Measurements from ENCODE around the gene SLMAP. TPM values are rescaled to one million over a fixed set of nuclear protein-coding genes. Genes with fewer than 3 reads are reported as not detected.

The SLMAP gene
- total and polyA plus RNA-seq, 2 experiments from 2014 or later: 32.1 to 73.0 TPM

DNA sequence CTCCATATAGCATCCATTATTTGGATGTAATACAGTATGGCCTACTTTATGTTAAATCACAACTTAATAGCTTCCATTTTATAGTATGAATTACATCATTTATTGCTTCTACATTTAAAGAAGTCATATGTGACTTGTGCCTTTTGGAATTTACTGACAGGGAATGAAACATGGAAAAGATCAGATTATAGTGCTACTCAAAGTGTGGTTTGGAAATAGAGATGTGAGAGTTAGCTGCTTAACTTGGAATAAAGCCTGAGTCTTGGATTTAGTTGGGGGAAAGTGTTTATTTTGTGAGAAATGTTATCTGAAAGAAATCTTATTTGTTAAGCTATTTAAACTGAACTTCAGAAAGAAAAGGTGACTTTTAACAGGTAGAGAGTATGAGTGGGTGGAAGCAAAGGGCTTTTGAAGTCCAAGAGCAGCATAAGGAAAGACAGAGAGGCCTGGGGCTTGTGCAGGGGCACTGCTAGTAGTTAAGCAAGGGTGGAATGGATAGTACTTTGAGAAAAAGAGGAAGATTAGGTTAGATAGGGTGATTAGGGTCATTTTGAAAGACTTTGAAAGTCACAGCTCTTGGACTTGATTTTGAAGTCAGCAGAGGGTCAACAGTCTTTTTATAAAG lies 60.5 kb downstream of the SLMAP start:
- Histone ChIP-seq H4K20me1 (replicated peaks; ENCODE audit: insufficient read depth) (peaks cover 28% of the 10 kb centered on the region), H3K4me1 (ENCODE audit: insufficient read depth) (peaks cover 31% of the 10 kb centered on the region), H3K36me3 (ENCODE audit: insufficient read depth) (no peaks in the 10 kb centered on the region), H3K79me2 (replicated peaks; ENCODE audit: insufficient read depth) (peaks cover 98% of the 10 kb centered on the region), H2AFZ (no peak overlapping the region), H3F3A (replicated peaks; ENCODE audit: low read depth) (no peaks in the 10 kb centered on the region), H3K9me2 (ENCODE audit: insufficient read depth) (no peaks in the 10 kb centered on the region), H3K27ac (ENCODE audit: low read depth) (peak overlapping the region; percentile 21; the same call in 1 of the 2 replicates), H3K27me3 (ENCODE audit: insufficient read depth) (no peaks in the 10 kb centered on the region), H3K4me3 (no peak overlapping the region), H3K4me2 (no peak overlapping the region)
- ATAC-seq: peak; percentile 28
- no peak overlapping the region for H3K4me3 Mint-ChIP-seq
- no peaks in the 10 kb centered on the region for H3K36me3 Mint-ChIP-seq (ENCODE audit: low read depth)
- H3K9me3 Mint-ChIP-seq: no peaks in the 10 kb centered on the region
- TF ChIP-seq POLR2AphosphoS5 (IDR thresholded peaks at IDR 0.05; ENCODE audit: low read depth) (no peak), ZNF331 (CRISPR knock-in tag; IDR thresholded peaks at IDR 0.05; ENCODE audit: low read depth) (no peak), ZNF114 (CRISPR knock-in tag; IDR thresholded peaks at IDR 0.05) (no peak), STAT1 (IDR thresholded peaks at IDR 0.05; ENCODE audit: unreplicated experiment) (no peak), EZH2phosphoT487 (IDR thresholded peaks at IDR 0.05; ENCODE audit: unreplicated experiment) (no peak), JUNB (IDR thresholded peaks at IDR 0.05; ENCODE audit: unreplicated experiment) (no peak), NANOG (IDR thresholded peaks at IDR 0.05; ENCODE audit: borderline replicate concordance) (no peak)
- TF ChIP-seq, protein P1, sequence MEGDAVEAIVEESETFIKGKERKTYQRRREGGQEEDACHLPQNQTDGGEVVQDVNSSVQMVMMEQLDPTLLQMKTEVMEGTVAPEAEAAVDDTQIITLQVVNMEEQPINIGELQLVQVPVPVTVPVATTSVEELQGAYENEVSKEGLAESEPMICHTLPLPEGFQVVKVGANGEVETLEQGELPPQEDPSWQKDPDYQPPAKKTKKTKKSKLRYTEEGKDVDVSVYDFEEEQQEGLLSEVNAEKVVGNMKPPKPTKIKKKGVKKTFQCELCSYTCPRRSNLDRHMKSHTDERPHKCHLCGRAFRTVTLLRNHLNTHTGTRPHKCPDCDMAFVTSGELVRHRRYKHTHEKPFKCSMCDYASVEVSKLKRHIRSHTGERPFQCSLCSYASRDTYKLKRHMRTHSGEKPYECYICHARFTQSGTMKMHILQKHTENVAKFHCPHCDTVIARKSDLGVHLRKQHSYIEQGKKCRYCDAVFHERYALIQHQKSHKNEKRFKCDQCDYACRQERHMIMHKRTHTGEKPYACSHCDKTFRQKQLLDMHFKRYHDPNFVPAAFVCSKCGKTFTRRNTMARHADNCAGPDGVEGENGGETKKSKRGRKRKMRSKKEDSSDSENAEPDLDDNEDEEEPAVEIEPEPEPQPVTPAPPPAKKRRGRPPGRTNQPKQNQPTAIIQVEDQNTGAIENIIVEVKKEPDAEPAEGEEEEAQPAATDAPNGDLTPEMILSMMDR (conservative IDR thresholded peaks at IDR 0.05; ENCODE audit: low read depth in 2 of 2): no peak
- TF ChIP-seq, protein P2, sequence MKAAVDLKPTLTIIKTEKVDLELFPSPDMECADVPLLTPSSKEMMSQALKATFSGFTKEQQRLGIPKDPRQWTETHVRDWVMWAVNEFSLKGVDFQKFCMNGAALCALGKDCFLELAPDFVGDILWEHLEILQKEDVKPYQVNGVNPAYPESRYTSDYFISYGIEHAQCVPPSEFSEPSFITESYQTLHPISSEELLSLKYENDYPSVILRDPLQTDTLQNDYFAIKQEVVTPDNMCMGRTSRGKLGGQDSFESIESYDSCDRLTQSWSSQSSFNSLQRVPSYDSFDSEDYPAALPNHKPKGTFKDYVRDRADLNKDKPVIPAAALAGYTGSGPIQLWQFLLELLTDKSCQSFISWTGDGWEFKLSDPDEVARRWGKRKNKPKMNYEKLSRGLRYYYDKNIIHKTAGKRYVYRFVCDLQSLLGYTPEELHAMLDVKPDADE (IDR thresholded peaks at IDR 0.05): no peak
- TF ChIP-seq, protein P3, sequence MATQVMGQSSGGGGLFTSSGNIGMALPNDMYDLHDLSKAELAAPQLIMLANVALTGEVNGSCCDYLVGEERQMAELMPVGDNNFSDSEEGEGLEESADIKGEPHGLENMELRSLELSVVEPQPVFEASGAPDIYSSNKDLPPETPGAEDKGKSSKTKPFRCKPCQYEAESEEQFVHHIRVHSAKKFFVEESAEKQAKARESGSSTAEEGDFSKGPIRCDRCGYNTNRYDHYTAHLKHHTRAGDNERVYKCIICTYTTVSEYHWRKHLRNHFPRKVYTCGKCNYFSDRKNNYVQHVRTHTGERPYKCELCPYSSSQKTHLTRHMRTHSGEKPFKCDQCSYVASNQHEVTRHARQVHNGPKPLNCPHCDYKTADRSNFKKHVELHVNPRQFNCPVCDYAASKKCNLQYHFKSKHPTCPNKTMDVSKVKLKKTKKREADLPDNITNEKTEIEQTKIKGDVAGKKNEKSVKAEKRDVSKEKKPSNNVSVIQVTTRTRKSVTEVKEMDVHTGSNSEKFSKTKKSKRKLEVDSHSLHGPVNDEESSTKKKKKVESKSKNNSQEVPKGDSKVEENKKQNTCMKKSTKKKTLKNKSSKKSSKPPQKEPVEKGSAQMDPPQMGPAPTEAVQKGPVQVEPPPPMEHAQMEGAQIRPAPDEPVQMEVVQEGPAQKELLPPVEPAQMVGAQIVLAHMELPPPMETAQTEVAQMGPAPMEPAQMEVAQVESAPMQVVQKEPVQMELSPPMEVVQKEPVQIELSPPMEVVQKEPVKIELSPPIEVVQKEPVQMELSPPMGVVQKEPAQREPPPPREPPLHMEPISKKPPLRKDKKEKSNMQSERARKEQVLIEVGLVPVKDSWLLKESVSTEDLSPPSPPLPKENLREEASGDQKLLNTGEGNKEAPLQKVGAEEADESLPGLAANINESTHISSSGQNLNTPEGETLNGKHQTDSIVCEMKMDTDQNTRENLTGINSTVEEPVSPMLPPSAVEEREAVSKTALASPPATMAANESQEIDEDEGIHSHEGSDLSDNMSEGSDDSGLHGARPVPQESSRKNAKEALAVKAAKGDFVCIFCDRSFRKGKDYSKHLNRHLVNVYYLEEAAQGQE (IDR thresholded peaks at IDR 0.05; ENCODE audit: unreplicated experiment): no peak
- TF ChIP-seq, protein P4, sequence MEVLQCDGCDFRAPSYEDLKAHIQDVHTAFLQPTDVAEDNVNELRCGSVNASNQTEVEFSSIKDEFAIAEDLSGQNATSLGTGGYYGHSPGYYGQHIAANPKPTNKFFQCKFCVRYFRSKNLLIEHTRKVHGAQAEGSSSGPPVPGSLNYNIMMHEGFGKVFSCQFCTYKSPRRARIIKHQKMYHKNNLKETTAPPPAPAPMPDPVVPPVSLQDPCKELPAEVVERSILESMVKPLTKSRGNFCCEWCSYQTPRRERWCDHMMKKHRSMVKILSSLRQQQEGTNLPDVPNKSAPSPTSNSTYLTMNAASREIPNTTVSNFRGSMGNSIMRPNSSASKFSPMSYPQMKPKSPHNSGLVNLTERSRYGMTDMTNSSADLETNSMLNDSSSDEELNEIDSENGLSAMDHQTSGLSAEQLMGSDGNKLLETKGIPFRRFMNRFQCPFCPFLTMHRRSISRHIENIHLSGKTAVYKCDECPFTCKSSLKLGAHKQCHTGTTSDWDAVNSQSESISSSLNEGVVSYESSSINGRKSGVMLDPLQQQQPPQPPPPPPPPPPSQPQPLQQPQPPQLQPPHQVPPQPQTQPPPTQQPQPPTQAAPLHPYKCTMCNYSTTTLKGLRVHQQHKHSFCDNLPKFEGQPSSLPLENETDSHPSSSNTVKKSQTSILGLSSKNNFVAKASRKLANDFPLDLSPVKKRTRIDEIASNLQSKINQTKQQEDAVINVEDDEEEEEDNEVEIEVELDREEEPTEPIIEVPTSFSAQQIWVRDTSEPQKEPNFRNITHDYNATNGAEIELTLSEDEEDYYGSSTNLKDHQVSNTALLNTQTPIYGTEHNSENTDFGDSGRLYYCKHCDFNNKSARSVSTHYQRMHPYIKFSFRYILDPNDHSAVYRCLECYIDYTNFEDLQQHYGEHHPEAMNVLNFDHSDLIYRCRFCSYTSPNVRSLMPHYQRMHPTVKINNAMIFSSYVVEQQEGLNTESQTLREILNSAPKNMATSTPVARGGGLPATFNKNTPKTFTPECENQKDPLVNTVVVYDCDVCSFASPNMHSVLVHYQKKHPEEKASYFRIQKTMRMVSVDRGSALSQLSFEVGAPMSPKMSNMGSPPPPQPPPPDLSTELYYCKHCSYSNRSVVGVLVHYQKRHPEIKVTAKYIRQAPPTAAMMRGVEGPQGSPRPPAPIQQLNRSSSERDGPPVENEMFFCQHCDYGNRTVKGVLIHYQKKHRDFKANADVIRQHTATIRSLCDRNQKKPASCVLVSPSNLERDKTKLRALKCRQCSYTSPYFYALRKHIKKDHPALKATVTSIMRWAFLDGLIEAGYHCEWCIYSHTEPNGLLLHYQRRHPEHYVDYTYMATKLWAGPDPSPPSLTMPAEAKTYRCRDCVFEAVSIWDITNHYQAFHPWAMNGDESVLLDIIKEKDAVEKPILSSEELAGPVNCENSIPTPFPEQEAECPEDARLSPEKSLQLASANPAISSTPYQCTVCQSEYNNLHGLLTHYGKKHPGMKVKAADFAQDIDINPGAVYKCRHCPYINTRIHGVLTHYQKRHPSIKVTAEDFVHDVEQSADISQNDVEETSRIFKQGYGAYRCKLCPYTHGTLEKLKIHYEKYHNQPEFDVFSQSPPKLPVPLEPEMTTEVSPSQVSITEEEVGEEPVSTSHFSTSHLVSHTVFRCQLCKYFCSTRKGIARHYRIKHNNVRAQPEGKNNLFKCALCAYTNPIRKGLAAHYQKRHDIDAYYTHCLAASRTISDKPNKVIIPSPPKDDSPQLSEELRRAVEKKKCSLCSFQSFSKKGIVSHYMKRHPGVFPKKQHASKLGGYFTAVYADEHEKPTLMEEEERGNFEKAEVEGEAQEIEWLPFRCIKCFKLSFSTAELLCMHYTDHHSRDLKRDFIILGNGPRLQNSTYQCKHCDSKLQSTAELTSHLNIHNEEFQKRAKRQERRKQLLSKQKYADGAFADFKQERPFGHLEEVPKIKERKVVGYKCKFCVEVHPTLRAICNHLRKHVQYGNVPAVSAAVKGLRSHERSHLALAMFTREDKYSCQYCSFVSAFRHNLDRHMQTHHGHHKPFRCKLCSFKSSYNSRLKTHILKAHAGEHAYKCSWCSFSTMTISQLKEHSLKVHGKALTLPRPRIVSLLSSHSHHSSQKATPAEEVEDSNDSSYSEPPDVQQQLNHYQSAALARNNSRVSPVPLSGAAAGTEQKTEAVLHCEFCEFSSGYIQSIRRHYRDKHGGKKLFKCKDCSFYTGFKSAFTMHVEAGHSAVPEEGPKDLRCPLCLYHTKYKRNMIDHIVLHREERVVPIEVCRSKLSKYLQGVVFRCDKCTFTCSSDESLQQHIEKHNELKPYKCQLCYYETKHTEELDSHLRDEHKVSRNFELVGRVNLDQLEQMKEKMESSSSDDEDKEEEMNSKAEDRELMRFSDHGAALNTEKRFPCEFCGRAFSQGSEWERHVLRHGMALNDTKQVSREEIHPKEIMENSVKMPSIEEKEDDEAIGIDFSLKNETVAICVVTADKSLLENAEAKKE (CRISPR knock-in tag; IDR thresholded peaks at IDR 0.05): no peak
- no peak for DNase-seq (ENCODE audit: low spot score)
- no peaks in the 10 kb centered on the region for H3K27me3 Mint-ChIP-seq (ENCODE audit: insufficient read depth, low read depth, poor library complexity)
- peaks cover 20% of the 10 kb centered on the region for H3K4me1 Mint-ChIP-seq
- H3K27ac Mint-ChIP-seq: peak overlapping the region; percentile 8; the same call in 1 of the 2 replicates
